ENCODE data around the gene TPM3. TPM values are rescaled to one million over a fixed set of nuclear protein-coding genes. Genes with fewer than 3 reads are reported as not detected.

The TPM3 gene
- polyA plus RNA-seq, 1 donor from 2014 or later = 356 TPM

GRCh38 chr1:154142358-154142757, 49.5 kb downstream of the TPM3 start:
- Histone ChIP-seq H3K36me3 (ENCODE audit: insufficient read depth, low read length) (no peaks in the 10 kb centered on the region), H3K4me2 (ENCODE audit: low read length) (no peak overlapping the region), H3K9me3 (ENCODE audit: low read length) (no peaks in the 10 kb centered on the region), H3F3A (ENCODE audit: insufficient read depth, low read length, poor library complexity, severe bottlenecking) (no peaks in the 10 kb centered on the region), H3K27ac (ENCODE audit: low read length) (no peak overlapping the region), H4K20me1 (ENCODE audit: insufficient read depth) (no peaks in the 10 kb centered on the region), H3K79me2 (replicated peaks; ENCODE audit: insufficient read depth, low read length) (no peaks in the 10 kb centered on the region), H3K9me2 (ENCODE audit: insufficient read depth, low read length) (no peaks in the 10 kb centered on the region), H2AFZ (ENCODE audit: low read depth, low read length) (no peak overlapping the region), H3K4me3 (ENCODE audit: low read length) (no peak overlapping the region), H3K9ac (ENCODE audit: low read length) (no peak overlapping the region), H3K27me3 (ENCODE audit: insufficient read depth, low read depth, low read length) (no peaks in the 10 kb centered on the region)
- TF ChIP-seq SMC3 (conservative IDR thresholded peaks at IDR 0.05; ENCODE audit: poor library complexity) = no peak
- no peak for TF ChIP-seq RAD21 (conservative IDR thresholded peaks at IDR 0.05)
- no peak for TF ChIP-seq CTCF (IDR thresholded peaks at IDR 0.05; ENCODE audit: poor library complexity, severe bottlenecking)
- no peak for TF ChIP-seq TAF1 (IDR thresholded peaks at IDR 0.05; ENCODE audit: low read depth)
- no peak for TF ChIP-seq MXI1 (conservative IDR thresholded peaks at IDR 0.05; ENCODE audit: poor library complexity, severe bottlenecking)
- TF ChIP-seq, protein P1, sequence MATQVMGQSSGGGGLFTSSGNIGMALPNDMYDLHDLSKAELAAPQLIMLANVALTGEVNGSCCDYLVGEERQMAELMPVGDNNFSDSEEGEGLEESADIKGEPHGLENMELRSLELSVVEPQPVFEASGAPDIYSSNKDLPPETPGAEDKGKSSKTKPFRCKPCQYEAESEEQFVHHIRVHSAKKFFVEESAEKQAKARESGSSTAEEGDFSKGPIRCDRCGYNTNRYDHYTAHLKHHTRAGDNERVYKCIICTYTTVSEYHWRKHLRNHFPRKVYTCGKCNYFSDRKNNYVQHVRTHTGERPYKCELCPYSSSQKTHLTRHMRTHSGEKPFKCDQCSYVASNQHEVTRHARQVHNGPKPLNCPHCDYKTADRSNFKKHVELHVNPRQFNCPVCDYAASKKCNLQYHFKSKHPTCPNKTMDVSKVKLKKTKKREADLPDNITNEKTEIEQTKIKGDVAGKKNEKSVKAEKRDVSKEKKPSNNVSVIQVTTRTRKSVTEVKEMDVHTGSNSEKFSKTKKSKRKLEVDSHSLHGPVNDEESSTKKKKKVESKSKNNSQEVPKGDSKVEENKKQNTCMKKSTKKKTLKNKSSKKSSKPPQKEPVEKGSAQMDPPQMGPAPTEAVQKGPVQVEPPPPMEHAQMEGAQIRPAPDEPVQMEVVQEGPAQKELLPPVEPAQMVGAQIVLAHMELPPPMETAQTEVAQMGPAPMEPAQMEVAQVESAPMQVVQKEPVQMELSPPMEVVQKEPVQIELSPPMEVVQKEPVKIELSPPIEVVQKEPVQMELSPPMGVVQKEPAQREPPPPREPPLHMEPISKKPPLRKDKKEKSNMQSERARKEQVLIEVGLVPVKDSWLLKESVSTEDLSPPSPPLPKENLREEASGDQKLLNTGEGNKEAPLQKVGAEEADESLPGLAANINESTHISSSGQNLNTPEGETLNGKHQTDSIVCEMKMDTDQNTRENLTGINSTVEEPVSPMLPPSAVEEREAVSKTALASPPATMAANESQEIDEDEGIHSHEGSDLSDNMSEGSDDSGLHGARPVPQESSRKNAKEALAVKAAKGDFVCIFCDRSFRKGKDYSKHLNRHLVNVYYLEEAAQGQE (IDR thresholded peaks at IDR 0.05; ENCODE audit: borderline replicate concordance) = no peak
- TF ChIP-seq POLR2AphosphoS5 (IDR thresholded peaks at IDR 0.05) = no peak
- no peak for TF ChIP-seq EZH2 (IDR thresholded peaks at IDR 0.05; ENCODE audit: borderline replicate concordance, insufficient read depth, low read length, poor library complexity, severe bottlenecking)
- TF ChIP-seq EP300 (conservative IDR thresholded peaks at IDR 0.05; ENCODE audit: poor library complexity, severe bottlenecking) = no peak

DNA sequence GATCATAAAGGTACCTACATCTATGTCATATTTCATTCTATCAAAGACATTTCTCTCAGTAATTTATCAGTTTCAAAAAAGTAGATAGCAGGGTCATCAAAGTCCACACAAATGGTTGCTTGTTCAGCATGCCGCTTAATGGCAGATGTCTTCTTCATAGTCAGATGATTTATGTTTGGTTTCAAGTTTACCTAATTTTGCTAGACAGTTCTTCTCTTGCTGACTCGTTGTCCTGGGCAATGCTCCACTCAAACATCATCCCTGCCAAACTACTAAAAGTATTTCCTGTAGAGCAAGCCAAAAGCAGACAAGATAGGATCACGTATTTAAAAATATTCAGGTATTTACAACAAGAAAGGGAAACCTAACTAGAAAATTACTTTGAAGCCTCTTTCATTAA, 50.7 kb downstream of the TPM3 start:
- Histone ChIP-seq H3F3A (ENCODE audit: insufficient read depth, low read length, poor library complexity, severe bottlenecking) (no peaks in the 10 kb centered on the region), H3K27ac (ENCODE audit: low read length) (no peak overlapping the region), H2AFZ (ENCODE audit: low read depth, low read length) (no peak overlapping the region), H3K9me3 (ENCODE audit: low read length) (no peaks in the 10 kb centered on the region), H3K4me2 (ENCODE audit: low read length) (no peak overlapping the region), H3K27me3 (ENCODE audit: insufficient read depth, low read depth, low read length) (no peaks in the 10 kb centered on the region), H3K9me2 (ENCODE audit: insufficient read depth, low read length) (no peaks in the 10 kb centered on the region), H3K79me2 (replicated peaks; ENCODE audit: insufficient read depth, low read length) (no peaks in the 10 kb centered on the region), H4K20me1 (ENCODE audit: insufficient read depth) (no peaks in the 10 kb centered on the region), H3K36me3 (ENCODE audit: insufficient read depth, low read length) (no peaks in the 10 kb centered on the region), H3K9ac (ENCODE audit: low read length) (no peak overlapping the region), H3K4me3 (ENCODE audit: low read length) (no peak overlapping the region)
- TF ChIP-seq EP300 (conservative IDR thresholded peaks at IDR 0.05; ENCODE audit: poor library complexity, severe bottlenecking) (no peak), TAF1 (IDR thresholded peaks at IDR 0.05; ENCODE audit: low read depth) (no peak), EZH2 (IDR thresholded peaks at IDR 0.05; ENCODE audit: borderline replicate concordance, insufficient read depth, low read length, poor library complexity, severe bottlenecking) (no peak), POLR2AphosphoS5 (IDR thresholded peaks at IDR 0.05) (no peak), CTCF (IDR thresholded peaks at IDR 0.05; ENCODE audit: poor library complexity, severe bottlenecking) (no peak), RAD21 (conservative IDR thresholded peaks at IDR 0.05) (no peak), MXI1 (conservative IDR thresholded peaks at IDR 0.05; ENCODE audit: poor library complexity, severe bottlenecking) (no peak), SMC3 (conservative IDR thresholded peaks at IDR 0.05; ENCODE audit: poor library complexity) (no peak)
- TF ChIP-seq, protein P1 (IDR thresholded peaks at IDR 0.05; ENCODE audit: borderline replicate concordance) = no peak
